B cell (primary cell): ENCODE results near the gene HLA-F. TPM values are rescaled to one million over a fixed set of nuclear protein-coding genes. Genes with fewer than 3 reads are reported as not detected.

Experiments
- ATAC-seq: fragments of 200-7000 bp; cut with Tn5 transposase; one replicate; pipeline ENCODE4 v1.10.0; 2021; ENCODE audit warnings: low read depth, mild to moderate bottlenecking, moderate number of reproducible peaks, moderate library complexity
- CTCF ChIA-PET: fragments of 350-600 bp; sonication (Branson Sonifier 250); formaldehyde crosslinking; loops from one replicate; lab custom pipeline; 2021; ENCODE audit warnings: antibody characterized with exemption, inconsistent platforms; lab: Charles Lee
- POLR2A ChIA-PET: fragments of 350-600 bp; sonication (Branson Sonifier 250); formaldehyde crosslinking; loops from one replicate; lab custom pipeline; 2021; ENCODE audit warnings: antibody characterized with exemption; lab: Charles Lee
- DNase-seq: peaks from one replicate; pipeline ENCODE4 v3.0.0; 2013
- H2AFZ ChIP-seq: 2 replicates; pipeline ENCODE4 v1.6.1; 2012; ENCODE audit warnings: mild to moderate bottlenecking, low read depth, low read length; ENCODE audit not compliant: insufficient read depth, poor library complexity, severe bottlenecking
- H3K27ac ChIP-seq, 2 donors: 1 replicate in 1 of 2; 2 replicates in 1 of 2; pipeline ENCODE4 v1.5.1; 2012 to 2013; ENCODE audit warnings: low read length in 2 of 2, mild to moderate bottlenecking in 2 of 2, moderate library complexity in 1 of 2
- H3K27me3 ChIP-seq, 4 experiments: fragments of 200-600 bp in 1 of 4; sonication (generic) in 1 of 4; replicated peaks in 1 of 4; 1 replicate in 2 of 4; 2 replicates in 2 of 4; pipeline versions ENCODE4 v1.6.1 to v1.7.0; 2013 to 2016; ENCODE audit warnings: low read length in 3 of 4, mild to moderate bottlenecking in 2 of 4, mixed read lengths in 1 of 4, moderate library complexity in 1 of 4; ENCODE audit not compliant: insufficient read depth in 4 of 4, control insufficient read depth in 3 of 4; ENCODE audit errors: control extremely low read depth in 1 of 4
- H3K36me3 ChIP-seq, 2 experiments: replicated peaks in 1 of 2; 1 replicate in 1 of 2; 2 replicates in 1 of 2; pipeline versions ENCODE4 v1.6.1 to v1.7.1; 2013; ENCODE audit warnings: low read length in 1 of 2; ENCODE audit not compliant: insufficient read depth in 2 of 2, control insufficient read depth in 1 of 2; ENCODE audit errors: control extremely low read depth in 1 of 2, extremely low read depth in 1 of 2
- H3K4me1 ChIP-seq, 2 donors: fragments of 200-600 bp in 1 of 2; sonication (generic) in 1 of 2; 1 replicate in 1 of 2; 2 replicates in 1 of 2; pipeline versions ENCODE4 v1.5.1 to v1.6.1; 2013 to 2017; ENCODE audit warnings: low read length in 2 of 2; ENCODE audit not compliant: control insufficient read depth in 2 of 2, insufficient read depth in 2 of 2
- H3K4me2 ChIP-seq: replicated peaks from 2 replicates; pipeline ENCODE3; 2012; ENCODE audit warnings: mild to moderate bottlenecking, low read depth, low read length; ENCODE audit not compliant: poor library complexity, severe bottlenecking
- H3K4me3 ChIP-seq, 5 experiments: fragments of 200-600 bp in 1 of 5; sonication (generic) in 1 of 5; 1 replicate in 3 of 5; 2 replicates in 2 of 5; pipeline versions ENCODE4 v1.5.1 to v1.7.0; 2011 to 2016; ENCODE audit warnings: low read length in 4 of 5, mild to moderate bottlenecking in 4 of 5, low read depth in 2 of 5, control low read depth in 1 of 5, moderate library complexity in 1 of 5; ENCODE audit not compliant: insufficient read depth in 1 of 5; ENCODE audit errors: control extremely low read depth in 1 of 5, extremely low read depth in 1 of 5
- H3K79me2 ChIP-seq: fragments of 200-600 bp; sonication (generic); one replicate; pipeline ENCODE4 v1.6.0; 2016; ENCODE audit warnings: low read length; ENCODE audit not compliant: control insufficient read depth, insufficient read depth
- H3K9ac ChIP-seq: fragments of 200-600 bp; sonication (generic); 2 replicates; pipeline ENCODE4 v1.6.1; 2017; ENCODE audit warnings: mild to moderate bottlenecking, low read length, moderate library complexity
- H3K9me3 ChIP-seq, 3 donors: one replicate each; pipeline versions ENCODE4 v1.6.1 to v1.7.1; 2013; ENCODE audit warnings: low read length in 2 of 3; ENCODE audit not compliant: control insufficient read depth in 2 of 3, insufficient read depth in 1 of 3; ENCODE audit errors: control extremely low read depth in 1 of 3
- H4K20me1 ChIP-seq: 2 replicates; pipeline ENCODE4 v1.6.0; 2012; ENCODE audit warnings: mild to moderate bottlenecking, low read length; ENCODE audit not compliant: insufficient read depth, control insufficient read depth, poor library complexity, severe bottlenecking
- H3K27ac Mint-ChIP-seq: one replicate; pipeline ENCODE4 v1.8.0; 2021; ENCODE audit warnings: mixed read lengths
- H3K27me3 Mint-ChIP-seq: one replicate; pipeline ENCODE4 v1.8.0; 2021; ENCODE audit warnings: mixed read lengths
- H3K4me1 Mint-ChIP-seq: one replicate; pipeline ENCODE4 v1.8.0; 2021; ENCODE audit warnings: mixed read lengths
- H3K4me3 Mint-ChIP-seq: one replicate; pipeline ENCODE4 v1.8.0; 2021; ENCODE audit warnings: mixed read lengths
- H3K9me3 Mint-ChIP-seq: one replicate; pipeline ENCODE4 v1.8.0; 2022; ENCODE audit warnings: mixed read lengths; ENCODE audit not compliant: insufficient read depth
- CTCF ChIP-seq: fragments of 200-600 bp; IDR thresholded peaks from one replicate; pipeline ENCODE4 v1.8.0; 2022; ENCODE audit warnings: antibody characterized with exemption, mild to moderate bottlenecking
- EZH2 ChIP-seq: IDR thresholded peaks from 2 replicates; pipeline ENCODE4 v1.6.1; 2012; ENCODE audit warnings: borderline replicate concordance, low read depth, mild to moderate bottlenecking, moderate library complexity, low read length; ENCODE audit not compliant: insufficient read depth, poor library complexity, severe bottlenecking
- WGBS: methylation state at CpG from one replicate; pipeline ENCODE4 v1.1.5; 2013; ENCODE audit warnings: missing lambda C conversion rate; ENCODE audit not compliant: insufficient coverage; 5-methylcytosine and 5-hydroxymethylcytosine counted together
- intact Hi-C: fragments of 100-400 bp; cut with micrococcal nuclease; formaldehyde crosslinking; loops from one replicate; pipeline ENCODE4 v1.10.0; 2022
- polyA plus RNA-seq: library from polyadenylated mRNA; depleted of rRNA; stranded (reverse); fragments of >200 nt; gene quantifications from 2 replicates; pipeline ENCODE4 v1.2.3, GENCODE V29; 2012
- total RNA-seq, 2 donors: library from RNA; stranded (reverse); fragments of 120-200 nt in 1 of 2; gene quantifications; 1 replicate in 1 of 2; 2 replicates in 1 of 2; pipeline versions ENCODE4 v1.2.3 to v1.2.4, GENCODE V29; 2013 to 2022

HLA-F gene
- total and polyA plus RNA-seq, 2 donors (not counting 1 experiment from before 2014, with no cell fraction given), result 895 to 1,409 TPM

DNA sequence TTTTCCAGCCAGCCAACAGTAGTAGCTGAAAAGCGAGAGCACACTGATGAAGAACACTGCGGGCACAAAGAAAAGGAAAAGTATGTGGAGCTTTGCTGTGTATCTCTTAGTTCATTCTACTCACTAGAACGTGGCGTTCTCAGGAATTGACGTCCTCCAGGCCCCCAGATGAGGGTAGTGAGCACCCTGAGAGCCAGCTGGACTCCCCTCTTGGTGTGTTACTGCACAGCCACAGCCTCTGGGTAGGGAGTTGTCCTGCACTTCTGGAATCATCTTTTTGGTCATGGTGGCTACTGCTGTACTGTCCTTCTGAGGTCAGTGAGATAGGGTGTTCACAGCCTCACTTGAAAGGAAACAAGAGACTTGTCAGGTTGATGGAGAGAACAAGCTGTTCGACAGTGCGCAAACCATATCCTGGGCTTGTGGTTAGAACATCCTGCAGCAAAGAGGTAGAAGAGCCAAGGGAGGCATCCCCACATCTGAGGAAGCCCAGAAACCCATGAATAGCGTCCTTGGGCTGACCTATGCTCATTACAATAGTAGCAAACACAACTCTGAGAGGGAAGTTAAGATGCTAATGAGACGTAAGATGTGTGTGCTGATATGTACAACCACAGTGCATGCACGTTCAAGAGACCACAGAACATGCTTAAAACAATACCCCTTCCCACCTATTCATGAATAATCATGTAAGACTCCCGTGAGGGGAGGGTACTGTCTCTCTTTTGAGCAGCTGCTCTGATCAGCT is 14.6 kb upstream of the HLA-F start:
- peaks cover 21% of the 10 kb centered on the region for H3K4me1 Mint-ChIP-seq
- Histone ChIP-seq H3K9me3 (no peaks in the 10 kb centered on the region), H3K27ac (peak overlapping the region; percentile 28 to 29), H3K27me3 (no peaks in the 10 kb centered on the region), H3K79me2 (no peaks in the 10 kb centered on the region), H3K4me2 (peak overlapping the region; percentile 67), H4K20me1 (no peaks in the 10 kb centered on the region), H3K9ac (peak overlapping the region; percentile 47), H3K4me1 (peaks cover 15 to 30% of the 10 kb centered on the region in 2 donors), H2AFZ (peak overlapping the region; percentile 35), H3K36me3 (no peaks in the 10 kb centered on the region), H3K4me3 (peak overlapping the region in 4 of 5 experiments; percentile 3 to 42 (median 37))
- intact Hi-C loops, result loop anchor here (1.0 kb wide), 1 partner anchor 41 kb away; no protein-coding TSS in a partner anchor
- H3K27ac Mint-ChIP-seq, result peak overlapping the region; percentile 71
- peaks cover 13% of the 10 kb centered on the region for H3K27me3 Mint-ChIP-seq
- no peaks in the 10 kb centered on the region for H3K9me3 Mint-ChIP-seq
- POLR2A ChIA-PET, result no interaction called here
- peak overlapping the region; percentile 76 for H3K4me3 Mint-ChIP-seq
- TF ChIP-seq EZH2, result no peak
- no peak for TF ChIP-seq CTCF
- DNase-seq (peak; percentile 71), ATAC-seq (peak; percentile 64)
- CTCF ChIA-PET, result interaction anchor here (0.6 to 3.9 kb wide), 11 partner anchors 12 to 1020 kb away, joined by 3 to 22 read pairs (median 4); no protein-coding TSS in a partner anchor
- 50% methylated on average over 6 of the region's 11 CpGs for WGBS

DNA sequence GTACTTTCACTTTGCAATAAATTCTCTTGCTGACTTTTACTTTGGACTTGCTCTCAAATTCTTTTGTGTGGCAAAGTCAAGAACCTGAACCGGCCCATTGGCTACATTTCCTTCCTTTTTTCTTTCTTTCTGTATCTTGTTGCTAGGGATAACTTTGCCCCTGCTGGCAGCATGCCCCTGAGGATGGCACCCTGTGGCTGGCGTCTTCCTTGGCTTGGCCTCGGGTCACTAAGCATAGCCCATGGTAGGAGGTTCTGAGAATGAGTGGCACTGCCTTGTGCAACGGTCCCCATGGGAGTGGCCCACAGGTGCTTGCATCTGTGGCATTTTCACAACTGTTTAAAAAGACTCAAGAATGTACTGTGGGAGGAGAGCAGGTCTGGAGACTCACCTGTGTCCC is 14.0 kb upstream of the HLA-F start:
- H2AFZ ChIP-seq, result peak overlapping the region; percentile 35
- Mint-ChIP-seq H3K27me3 (peaks cover 7% of the 10 kb centered on the region), H3K4me1 (peaks cover 21% of the 10 kb centered on the region), H3K27ac (peak overlapping the region; percentile 71), H3K4me3 (peak overlapping the region; percentile 76), H3K9me3 (no peaks in the 10 kb centered on the region)
- ATAC-seq, result peak; percentile 49
- 7% methylated on average over 2 of the region's 4 CpGs for WGBS
- TF ChIP-seq EZH2 (no peak), CTCF (no peak)
- H3K4me2 ChIP-seq, result peak overlapping the region; percentile 67
- H3K4me1 ChIP-seq, result peaks cover 15 to 30% of the 10 kb centered on the region in 2 donors
- no peak for DNase-seq
- peak overlapping the region; percentile 47 for H3K9ac ChIP-seq
- peak overlapping the region in 4 of 5 experiments; percentile 3 to 42 (median 37) for H3K4me3 ChIP-seq
- no peaks in the 10 kb centered on the region for H4K20me1 ChIP-seq
- intact Hi-C loops, result loop anchor here (1.0 kb wide), 1 partner anchor 40 kb away; no protein-coding TSS in a partner anchor
- no peaks in the 10 kb centered on the region for H3K9me3 ChIP-seq
- H3K36me3 ChIP-seq, result no peaks in the 10 kb centered on the region
- H3K27me3 ChIP-seq, result no peaks in the 10 kb centered on the region
- H3K79me2 ChIP-seq, result no peaks in the 10 kb centered on the region
- H3K27ac ChIP-seq, result peak overlapping the region; percentile 28 to 29
- ChIA-PET POLR2A (no interaction called here), CTCF (interaction anchor here (0.6 to 3.9 kb wide), 7 partner anchors 12 to 126 kb away, joined by 3 to 22 read pairs (median 5); no protein-coding TSS in a partner anchor)
